Kidney (tissue), 14 donors: ENCODE measurements around the gene GALNT17. TPM values are rescaled to one million over a fixed set of nuclear protein-coding genes. Genes with fewer than 3 reads are reported as not detected.

ENCODE experiments used
- DNase-seq, 5 donors: peaks; one replicate each; pipeline ENCODE4 v3.0.0-alpha.2; 2013 to 2020
- FAIRE-seq: peaks from 2 replicates; lab custom pipeline; 2012; peaks lifted over from hg19 to GRCh38; lab: Jason Lieb, UNC
- H3K27ac ChIP-seq, 2 donors: one replicate each; pipeline ENCODE4 v1.7.0; 2013; ENCODE audit warnings: low read depth in 2 of 2, low read length in 2 of 2, inconsistent platforms in 1 of 2
- H3K27me3 ChIP-seq: one replicate; pipeline ENCODE4 v1.7.1; 2013; ENCODE audit warnings: low read length, inconsistent platforms; ENCODE audit not compliant: control insufficient read depth, insufficient read depth
- H3K36me3 ChIP-seq, 3 donors: one replicate each; pipeline versions ENCODE4 v1.7.0 to v1.7.1; 2013; ENCODE audit warnings: low read length in 3 of 3, control low read depth in 1 of 3, inconsistent platforms in 1 of 3; ENCODE audit not compliant: insufficient read depth in 3 of 3, control insufficient read depth in 2 of 3
- H3K4me1 ChIP-seq, 3 donors: one replicate each; pipeline versions ENCODE4 v1.7.0 to v1.7.1; 2013; ENCODE audit warnings: low read length in 3 of 3, inconsistent platforms in 1 of 3, low read depth in 1 of 3; ENCODE audit not compliant: control insufficient read depth in 2 of 3, insufficient read depth in 2 of 3
- H3K4me3 ChIP-seq, 3 donors: one replicate each; pipeline versions ENCODE4 v1.7.0 to v1.8.1; 2013; ENCODE audit warnings: low read length in 3 of 3, control low read depth in 1 of 3, inconsistent platforms in 1 of 3
- H3K9ac ChIP-seq, 3 donors: one replicate each; pipeline versions ENCODE4 v1.7.0 to v1.7.1; 2013; ENCODE audit warnings: low read length in 3 of 3, control low read depth in 1 of 3, inconsistent platforms in 1 of 3
- H3K9me3 ChIP-seq, 3 donors: one replicate each; pipeline versions ENCODE4 v1.7.0 to v1.7.1; 2013; ENCODE audit warnings: low read length in 3 of 3, control low read depth in 1 of 3, inconsistent platforms in 1 of 3; ENCODE audit not compliant: control insufficient read depth in 2 of 3, insufficient read depth in 1 of 3
- intact Hi-C: fragments of 100-400 bp; cut with DNase I; formaldehyde crosslinking; loops from one replicate; pipeline ENCODE4 v1.11.1; 2022
- polyA plus RNA-seq: library from polyadenylated mRNA; stranded (reverse); fragments of 350-450 nt; fragmentation: Illumina TruSeq; extraction: RNeasy Lipid Tissue Mini Kit (QIAGEN cat#74804); gene quantifications from one replicate; pipeline ENCODE4 v1.2.3, GENCODE V29; 2014; ENCODE audit warnings: low read depth, low replicate concordance; ENCODE audit not compliant: insufficient read depth
- total RNA-seq: library from RNA; stranded (reverse); fragmentation: NEBNext Ultra II Directional; extraction: Animal tissue kit (Norgen Biotek cat#: 25700); gene quantifications from one replicate; pipeline ENCODE4 v1.2.1, GENCODE V29; 2021
- TF ChIP-seq, protein P1 (sequence below): IDR thresholded peaks from 3 replicates; pipeline ENCODE4 v1.5.1; 2012; ENCODE audit warnings: mild to moderate bottlenecking, moderate library complexity, borderline replicate concordance; ENCODE audit not compliant: insufficient read depth; ENCODE audit errors: extremely low read depth
- donor health status: control.
- donor health status: control.
- donor health status: control.
- donor health status: control.
- donor health status: control.
- donor health status: DM: yes; HTN: yes; CAD: no.
- donor health status: Normal renal cell carcinoma (clear cell type).

GALNT17 gene
- total and polyA plus RNA-seq, 2 donors from 2014 or later = 2.4 to 5.5 TPM

DNA sequence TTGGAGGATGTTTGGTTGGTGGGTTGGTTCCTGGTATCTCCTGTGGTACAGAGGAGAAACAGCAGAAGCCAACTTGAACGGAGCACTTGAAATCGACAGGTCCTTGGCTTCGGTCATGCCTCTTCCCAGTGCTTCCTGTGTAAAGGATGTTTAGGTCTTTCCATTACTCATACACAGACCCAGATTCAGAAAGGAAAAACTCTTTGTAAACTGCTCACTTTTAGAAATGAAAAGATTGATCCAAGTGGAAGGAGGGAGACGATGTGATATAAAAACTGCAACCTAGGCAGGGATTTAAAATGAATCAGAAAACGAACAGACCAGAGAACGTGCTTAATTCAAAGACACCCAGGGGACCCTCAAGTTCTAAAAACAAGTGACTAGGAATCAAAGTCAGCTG is 338.4 kb downstream of the GALNT17 start:
- H3K4me1 ChIP-seq = no peaks in the 10 kb centered on the region
- H3K9ac ChIP-seq = no peak overlapping the region
- FAIRE-seq = no peak
- TF ChIP-seq, protein P1, sequence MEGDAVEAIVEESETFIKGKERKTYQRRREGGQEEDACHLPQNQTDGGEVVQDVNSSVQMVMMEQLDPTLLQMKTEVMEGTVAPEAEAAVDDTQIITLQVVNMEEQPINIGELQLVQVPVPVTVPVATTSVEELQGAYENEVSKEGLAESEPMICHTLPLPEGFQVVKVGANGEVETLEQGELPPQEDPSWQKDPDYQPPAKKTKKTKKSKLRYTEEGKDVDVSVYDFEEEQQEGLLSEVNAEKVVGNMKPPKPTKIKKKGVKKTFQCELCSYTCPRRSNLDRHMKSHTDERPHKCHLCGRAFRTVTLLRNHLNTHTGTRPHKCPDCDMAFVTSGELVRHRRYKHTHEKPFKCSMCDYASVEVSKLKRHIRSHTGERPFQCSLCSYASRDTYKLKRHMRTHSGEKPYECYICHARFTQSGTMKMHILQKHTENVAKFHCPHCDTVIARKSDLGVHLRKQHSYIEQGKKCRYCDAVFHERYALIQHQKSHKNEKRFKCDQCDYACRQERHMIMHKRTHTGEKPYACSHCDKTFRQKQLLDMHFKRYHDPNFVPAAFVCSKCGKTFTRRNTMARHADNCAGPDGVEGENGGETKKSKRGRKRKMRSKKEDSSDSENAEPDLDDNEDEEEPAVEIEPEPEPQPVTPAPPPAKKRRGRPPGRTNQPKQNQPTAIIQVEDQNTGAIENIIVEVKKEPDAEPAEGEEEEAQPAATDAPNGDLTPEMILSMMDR = no peak
- intact Hi-C loops = no loop called here
- H3K9me3 ChIP-seq = no peaks in the 10 kb centered on the region
- no peaks in the 10 kb centered on the region for H3K36me3 ChIP-seq
- no peaks in the 10 kb centered on the region for H3K27me3 ChIP-seq
- no peak for DNase-seq
- no peak overlapping the region for H3K27ac ChIP-seq
- H3K4me3 ChIP-seq = no peak overlapping the region

DNA sequence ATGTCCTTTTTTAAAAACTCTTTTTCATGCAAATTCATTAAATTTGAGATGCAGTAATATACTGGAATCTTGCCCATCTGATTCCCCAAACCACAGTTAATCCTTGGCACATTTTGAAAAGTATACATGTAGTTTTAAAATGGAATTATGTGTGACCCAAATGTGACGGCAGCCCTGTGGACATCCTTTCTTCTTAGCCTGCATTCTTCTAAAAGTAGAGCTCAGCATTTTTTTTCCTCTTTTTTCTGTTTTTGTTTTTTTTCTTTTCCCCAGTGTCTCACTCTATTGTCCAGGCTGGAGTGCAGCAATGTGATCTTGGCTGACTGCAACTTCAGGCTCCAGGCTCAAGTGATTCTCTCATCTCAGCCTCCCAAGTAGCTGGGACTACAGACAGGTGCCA is 338.9 kb downstream of the GALNT17 start:
- Histone ChIP-seq H3K4me3 (no peak overlapping the region), H3K27me3 (no peaks in the 10 kb centered on the region), H3K36me3 (no peaks in the 10 kb centered on the region), H3K9ac (no peak overlapping the region), H3K4me1 (no peaks in the 10 kb centered on the region), H3K27ac (no peak overlapping the region), H3K9me3 (no peaks in the 10 kb centered on the region)
- intact Hi-C loops = no loop called here
- DNase-seq (no peak), FAIRE-seq (no peak)
- TF ChIP-seq, protein P1 = no peak

DNA sequence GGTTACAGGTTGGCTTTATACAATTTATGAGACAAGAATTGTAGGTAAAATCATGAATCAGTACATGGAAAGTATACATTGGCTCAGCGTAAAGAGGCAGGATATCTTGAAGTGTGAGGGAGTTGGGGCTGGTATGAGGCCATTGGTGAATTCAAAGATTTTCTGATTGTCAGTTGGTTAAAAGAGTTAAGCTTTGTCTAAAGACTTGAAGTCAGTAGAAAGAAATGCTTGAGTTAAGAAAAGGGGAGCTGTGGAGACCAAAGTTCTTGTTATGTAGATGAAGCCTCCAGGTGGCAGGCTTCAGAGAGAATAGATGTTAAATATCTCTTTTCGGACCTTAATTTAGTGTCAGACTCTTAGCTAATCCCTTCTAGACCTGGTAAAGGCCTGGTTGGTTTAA is 341.0 kb downstream of the GALNT17 start:
- Histone ChIP-seq H3K27ac (no peak overlapping the region), H3K4me3 (no peak overlapping the region), H3K9me3 (no peaks in the 10 kb centered on the region), H3K9ac (no peak overlapping the region), H3K36me3 (no peaks in the 10 kb centered on the region), H3K4me1 (no peaks in the 10 kb centered on the region), H3K27me3 (no peaks in the 10 kb centered on the region)
- DNase-seq (no peak), FAIRE-seq (no peak)
- intact Hi-C loops = no loop called here
- TF ChIP-seq, protein P1 = no peak

GRCh38 chr7:71473366-71473967 is 341.5 kb downstream of the GALNT17 start:
- Histone ChIP-seq H3K27me3 (no peaks in the 10 kb centered on the region), H3K4me1 (no peaks in the 10 kb centered on the region), H3K36me3 (no peaks in the 10 kb centered on the region), H3K9me3 (no peaks in the 10 kb centered on the region), H3K4me3 (no peak overlapping the region), H3K9ac (no peak overlapping the region), H3K27ac (no peak overlapping the region)
- intact Hi-C loops = no loop called here
- DNase-seq (no peak), FAIRE-seq (no peak)
- TF ChIP-seq, protein P1 = no peak
